ENCODE measurements around the gene NTRK3. TPM values are rescaled to one million over a fixed set of nuclear protein-coding genes. Genes with fewer than 3 reads are reported as not detected.

Gene NTRK3
- polyA plus RNA-seq, 1 experiment: 0.21 TPM

- no peak overlapping the region for H3K27ac ChIP-seq (ENCODE audit: low read depth, low read length)
- POLR2A ChIA-PET: no interaction called here
- CTCF ChIA-PET: no interaction called here
These were observed 232.6 kb downstream of the NTRK3 start for GRCh38 chr15:88023914-88024313.

GRCh38 chr15:88022716-88023115 is 233.8 kb downstream of the NTRK3 start:
- H3K9me3 ChIP-seq (ENCODE audit: control insufficient read depth, insufficient read depth, low read length): peaks cover 3% of the 10 kb centered on the region; the same call in 1 of the 2 replicates
- TF ChIP-seq CTCF (IDR thresholded peaks at IDR 0.05; ENCODE audit: low read depth, low read length): no peak
- no peaks in the 10 kb centered on the region for H3K27me3 ChIP-seq (ENCODE audit: control insufficient read depth, insufficient read depth, low read length)
- H3K4me3 ChIP-seq (ENCODE audit: low read depth, low read length): no peak overlapping the region
- ChIA-PET POLR2A (no interaction called here), CTCF (no interaction called here)
- H3K27ac ChIP-seq (ENCODE audit: low read depth, low read length): no peak overlapping the region
- DNase-seq (ENCODE audit: low read depth, low spot score): no peak

More at GRCh38 chr15:88023914-88024313, 232.6 kb downstream of the NTRK3 start:
- H3K4me3 ChIP-seq (ENCODE audit: low read depth, low read length): no peak overlapping the region
- H3K9me3 ChIP-seq (ENCODE audit: control insufficient read depth, insufficient read depth, low read length): peaks cover 3% of the 10 kb centered on the region; the same call in 1 of the 2 replicates
- no peak for TF ChIP-seq CTCF (IDR thresholded peaks at IDR 0.05; ENCODE audit: low read depth, low read length)
- no peak for DNase-seq (ENCODE audit: low read depth, low spot score)
- no peaks in the 10 kb centered on the region for H3K27me3 ChIP-seq (ENCODE audit: control insufficient read depth, insufficient read depth, low read length)

GRCh38 chr15:88021601-88022000 is 234.9 kb downstream of the NTRK3 start:
- no peak for TF ChIP-seq CTCF (IDR thresholded peaks at IDR 0.05; ENCODE audit: low read depth, low read length)
- ChIA-PET CTCF (no interaction called here), POLR2A (no interaction called here)

GRCh38 chr15:88020806-88021205 is 235.7 kb downstream of the NTRK3 start:
- POLR2A ChIA-PET: no interaction called here
- DNase-seq (ENCODE audit: low read depth, low spot score): no peak

More at GRCh38 chr15:88021601-88022000, 234.9 kb downstream of the NTRK3 start:
- no peaks in the 10 kb centered on the region for H3K27me3 ChIP-seq (ENCODE audit: control insufficient read depth, insufficient read depth, low read length)
- no peak overlapping the region for H3K27ac ChIP-seq (ENCODE audit: low read depth, low read length)
- no peak overlapping the region for H3K4me3 ChIP-seq (ENCODE audit: low read depth, low read length)
- no peak for DNase-seq (ENCODE audit: low read depth, low spot score)
- no peaks in the 10 kb centered on the region for H3K9me3 ChIP-seq (ENCODE audit: control insufficient read depth, insufficient read depth, low read length)

GRCh38 chr15:88019656-88020055 is 236.9 kb downstream of the NTRK3 start:
- CTCF ChIA-PET: no interaction called here

More at GRCh38 chr15:88020806-88021205, 235.7 kb downstream of the NTRK3 start:
- Histone ChIP-seq H3K27me3 (ENCODE audit: control insufficient read depth, insufficient read depth, low read length) (no peaks in the 10 kb centered on the region), H3K9me3 (ENCODE audit: control insufficient read depth, insufficient read depth, low read length) (no peaks in the 10 kb centered on the region), H3K27ac (ENCODE audit: low read depth, low read length) (no peak overlapping the region), H3K4me3 (ENCODE audit: low read depth, low read length) (no peak overlapping the region)
- CTCF ChIA-PET: no interaction called here
- TF ChIP-seq CTCF (IDR thresholded peaks at IDR 0.05; ENCODE audit: low read depth, low read length): no peak

More at GRCh38 chr15:88019656-88020055, 236.9 kb downstream of the NTRK3 start:
- Histone ChIP-seq H3K9me3 (ENCODE audit: control insufficient read depth, insufficient read depth, low read length) (no peaks in the 10 kb centered on the region), H3K27ac (ENCODE audit: low read depth, low read length) (no peak overlapping the region), H3K4me3 (ENCODE audit: low read depth, low read length) (no peak overlapping the region), H3K27me3 (ENCODE audit: control insufficient read depth, insufficient read depth, low read length) (no peaks in the 10 kb centered on the region)
- no peak for DNase-seq (ENCODE audit: low read depth, low spot score)
- TF ChIP-seq CTCF (IDR thresholded peaks at IDR 0.05; ENCODE audit: low read depth, low read length): no peak
- POLR2A ChIA-PET: no interaction called here

All from AG04450 (cell line).